Uterus (tissue), 4 donors: Measurements from ENCODE around the gene MTUS2. TPM values are rescaled to one million over a fixed set of nuclear protein-coding genes. Genes with fewer than 3 reads are reported as not detected.
"Not testable (repeated sequence)": the region's sequence is repeated elsewhere in the genome, so short reads cannot be mapped to it uniquely, and the experiment has no call there.

Experiments used
- DNase-seq, 2 donors: peaks; one replicate each; pipeline ENCODE4 v3.0.0-alpha.2; 2019 to 2020
- H3K27ac ChIP-seq, 2 donors: fragments of 200-600 bp; sonication (generic); 1 replicate in 1 of 2; 2 replicates in 1 of 2; pipeline ENCODE4 v1.5.1; 2016 to 2018
- H3K27me3 ChIP-seq, 2 donors: fragments of 200-600 bp; sonication (generic); one replicate each; pipeline ENCODE4 v1.5.1; 2018 to 2019; ENCODE audit warnings: control low read depth in 1 of 2
- H3K36me3 ChIP-seq, 2 donors: fragments of 200-600 bp; sonication (generic); one replicate each; pipeline ENCODE4 v1.5.1; 2019; ENCODE audit warnings: control low read depth in 1 of 2
- H3K4me1 ChIP-seq, 2 donors: fragments of 200-600 bp; sonication (generic); one replicate each; pipeline ENCODE4 v1.5.1; 2018 to 2019; ENCODE audit warnings: control low read depth in 1 of 2
- H3K4me3 ChIP-seq, 2 donors: fragments of 200-600 bp; sonication (generic); 1 replicate in 1 of 2; 2 replicates in 1 of 2; pipeline ENCODE4 v1.5.1; 2018 to 2019; ENCODE audit warnings: mild to moderate bottlenecking in 1 of 2
- H3K9me3 ChIP-seq, 2 donors: fragments of 200-600 bp; sonication (generic); one replicate each; pipeline ENCODE4 v1.5.1; 2019; ENCODE audit warnings: control low read depth in 1 of 2
- POLR2A ChIP-seq, 2 donors: fragments of 450-650 bp; IDR thresholded peaks; one replicate each; pipeline ENCODE4 v1.6.1; 2016; ENCODE audit warnings: antibody characterized with exemption in 2 of 2, mild to moderate bottlenecking in 1 of 2, moderate library complexity in 1 of 2
- intact Hi-C: fragments of 100-400 bp; cut with DNase I; formaldehyde crosslinking; loops from one replicate; pipeline ENCODE4 v1.15.1; 2023; ENCODE audit warnings: low total_unique reads
- total RNA-seq, 4 donors: library from RNA; depleted of rRNA in 3 of 4; stranded (reverse); fragments of >200 nt in 3 of 4; gene quantifications; one replicate each; pipeline versions ENCODE4 v1.1.0 to v1.2.4, GENCODE V29; 2014 to 2023
- TF ChIP-seq, protein P1 (sequence below), 4 experiments: fragments of 200-600 bp in 2 of 4; fragments of 450-650 bp in 2 of 4; sonication (generic) in 2 of 4; IDR thresholded peaks; one replicate each; pipeline ENCODE4 v1.5.1; 2016 to 2019; ENCODE audit warnings: antibody characterized with exemption in 4 of 4, mild to moderate bottlenecking in 2 of 4, moderate library complexity in 1 of 4
- donor health status: DM: yes; HTN: yes; CAD: no.

The MTUS2 gene
- total RNA-seq, 4 donors from 2014 or later, result 0.26 to 4.0 (median 3.6) TPM; not detected in 1

GRCh38 chr13:29328501-29328900, 508.4 kb downstream of the MTUS2 start:
- no peaks in the 10 kb centered on the region for H3K4me1 ChIP-seq
- TF ChIP-seq POLR2A (IDR thresholded peaks at IDR 0.05), result no peak
- TF ChIP-seq, protein P1, sequence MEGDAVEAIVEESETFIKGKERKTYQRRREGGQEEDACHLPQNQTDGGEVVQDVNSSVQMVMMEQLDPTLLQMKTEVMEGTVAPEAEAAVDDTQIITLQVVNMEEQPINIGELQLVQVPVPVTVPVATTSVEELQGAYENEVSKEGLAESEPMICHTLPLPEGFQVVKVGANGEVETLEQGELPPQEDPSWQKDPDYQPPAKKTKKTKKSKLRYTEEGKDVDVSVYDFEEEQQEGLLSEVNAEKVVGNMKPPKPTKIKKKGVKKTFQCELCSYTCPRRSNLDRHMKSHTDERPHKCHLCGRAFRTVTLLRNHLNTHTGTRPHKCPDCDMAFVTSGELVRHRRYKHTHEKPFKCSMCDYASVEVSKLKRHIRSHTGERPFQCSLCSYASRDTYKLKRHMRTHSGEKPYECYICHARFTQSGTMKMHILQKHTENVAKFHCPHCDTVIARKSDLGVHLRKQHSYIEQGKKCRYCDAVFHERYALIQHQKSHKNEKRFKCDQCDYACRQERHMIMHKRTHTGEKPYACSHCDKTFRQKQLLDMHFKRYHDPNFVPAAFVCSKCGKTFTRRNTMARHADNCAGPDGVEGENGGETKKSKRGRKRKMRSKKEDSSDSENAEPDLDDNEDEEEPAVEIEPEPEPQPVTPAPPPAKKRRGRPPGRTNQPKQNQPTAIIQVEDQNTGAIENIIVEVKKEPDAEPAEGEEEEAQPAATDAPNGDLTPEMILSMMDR (IDR thresholded peaks at IDR 0.05), result no peak
- DNase-seq, result no peak
- H3K9me3 ChIP-seq, result no peaks in the 10 kb centered on the region
- intact Hi-C loops, result no loop called here
- H3K36me3 ChIP-seq, result no peaks in the 10 kb centered on the region
- H3K4me3 ChIP-seq, result no peak overlapping the region
- H3K27me3 ChIP-seq, result no peaks in the 10 kb centered on the region
- no peak overlapping the region for H3K27ac ChIP-seq

- Histone ChIP-seq H3K27ac (no peak overlapping the region), H3K4me3 (no peak overlapping the region), H3K9me3 (no peaks in the 10 kb centered on the region), H3K27me3 (no peaks in the 10 kb centered on the region), H3K4me1 (no peaks in the 10 kb centered on the region), H3K36me3 (no peaks in the 10 kb centered on the region)
- DNase-seq, result no peak
- intact Hi-C loops, result no loop called here
- TF ChIP-seq, protein P1 (IDR thresholded peaks at IDR 0.05), result no peak
- TF ChIP-seq POLR2A (IDR thresholded peaks at IDR 0.05), result no peak
Measured at GRCh38 chr13:29336356-29336755, 516.2 kb downstream of the MTUS2 start.

DNA sequence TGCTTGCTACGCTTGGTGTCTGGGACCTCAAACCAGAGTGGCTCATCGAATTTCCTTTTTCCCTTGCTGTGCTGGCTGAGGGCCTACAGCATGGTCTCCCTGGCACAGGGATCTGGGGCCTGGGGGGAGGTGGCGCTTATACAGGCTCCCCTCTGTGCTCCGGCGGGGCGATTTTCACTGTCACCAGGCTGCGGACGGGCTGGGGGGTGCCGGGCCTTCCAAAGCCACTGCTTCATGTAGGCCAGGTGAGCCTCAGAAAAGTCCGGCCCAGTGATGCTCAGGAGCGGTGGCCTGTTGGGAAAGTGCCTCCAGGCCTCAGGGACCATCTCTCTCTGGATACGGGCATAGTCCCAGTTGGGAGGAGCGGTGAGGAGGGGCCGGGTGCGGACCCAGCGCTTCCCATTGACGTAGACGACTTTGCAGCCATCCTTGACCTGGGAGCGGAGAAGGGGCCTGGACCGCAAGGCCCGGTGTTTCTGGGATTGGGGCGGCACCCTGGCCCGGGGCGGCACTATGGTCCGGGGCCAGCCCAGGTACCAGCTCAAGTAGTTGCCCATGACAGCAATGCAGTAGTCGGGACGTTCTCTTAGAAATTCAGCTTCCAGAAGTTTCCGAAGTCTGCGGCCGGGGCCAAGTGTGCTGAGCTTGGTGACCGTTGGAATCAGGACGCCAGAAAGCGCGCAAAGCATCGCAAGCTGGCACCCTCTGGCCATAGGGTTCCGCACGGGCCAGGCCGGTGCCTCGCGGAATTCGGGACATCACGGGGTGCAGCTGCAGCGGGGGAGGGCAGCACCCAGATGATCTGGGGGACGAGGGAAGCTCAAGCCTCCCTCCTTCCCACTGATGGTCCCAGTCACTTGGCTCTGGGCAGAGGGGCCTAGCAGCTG, 519.5 kb downstream of the MTUS2 start:
- H3K4me3 ChIP-seq, result no peak overlapping the region
- DNase-seq, result no peak
- H3K36me3 ChIP-seq, result no peaks in the 10 kb centered on the region
- H3K27me3 ChIP-seq, result no peaks in the 10 kb centered on the region
- no peaks in the 10 kb centered on the region for H3K9me3 ChIP-seq
- intact Hi-C loops, result no loop called here
- no peak overlapping the region for H3K27ac ChIP-seq
- H3K4me1 ChIP-seq, result no peaks in the 10 kb centered on the region
- no peak for TF ChIP-seq POLR2A (IDR thresholded peaks at IDR 0.05)
- TF ChIP-seq, protein P1 (IDR thresholded peaks at IDR 0.05), result no peak

- H3K27me3 ChIP-seq, H3K36me3 ChIP-seq, DNase-seq, H3K27ac ChIP-seq, H3K4me1 ChIP-seq, H3K9me3 ChIP-seq, intact Hi-C loops, H3K4me3 ChIP-seq: not testable (repeated sequence)
Measured at GRCh38 chr13:29345860-29346582, 525.9 kb downstream of the MTUS2 start.

GRCh38 chr13:29355029-29355428, 534.9 kb downstream of the MTUS2 start:
- no peaks in the 10 kb centered on the region for H3K36me3 ChIP-seq
- H3K27me3 ChIP-seq, result no peaks in the 10 kb centered on the region
- no peaks in the 10 kb centered on the region for H3K9me3 ChIP-seq
- DNase-seq, result no peak
- H3K4me3 ChIP-seq, result no peak overlapping the region
- TF ChIP-seq, protein P1 (IDR thresholded peaks at IDR 0.05), result no peak
- TF ChIP-seq POLR2A (IDR thresholded peaks at IDR 0.05), result no peak
- intact Hi-C loops, result no loop called here
- no peak overlapping the region for H3K27ac ChIP-seq
- H3K4me1 ChIP-seq, result no peaks in the 10 kb centered on the region
